Kidney epithelial cell (primary cell): Measurements from ENCODE around the gene AOPEP. TPM values are rescaled to one million over a fixed set of nuclear protein-coding genes. Genes with fewer than 3 reads are reported as not detected.

Experiments
- DNase-seq: peaks from one replicate; pipeline ENCODE4 v3.0.0-alpha.2; 2010; ENCODE audit warnings: low read depth
- H3K27me3 ChIP-seq: 2 replicates; pipeline ENCODE4 v1.6.0; 2011; ENCODE audit warnings: low read length; ENCODE audit not compliant: control insufficient read depth, insufficient read depth
- H3K36me3 ChIP-seq: 2 replicates; pipeline ENCODE4 v1.5.1; 2011; ENCODE audit warnings: low read length; ENCODE audit not compliant: control insufficient read depth, insufficient read depth
- H3K4me3 ChIP-seq: 2 replicates; pipeline ENCODE4 v1.5.1; 2011; ENCODE audit warnings: low read depth, mild to moderate bottlenecking, control low read depth, low read length
- total RNA-seq: library from RNA; depleted of rRNA; stranded (reverse); fragments of >200 nt; gene quantifications from 2 replicates; pipeline ENCODE4 v1.2.3, GENCODE V29; 2015
- TF ChIP-seq, protein P1 (sequence below): IDR thresholded peaks from 2 replicates; pipeline ENCODE4 v1.5.1; 2011; ENCODE audit warnings: mild to moderate bottlenecking, moderate library complexity, low read length, control low read depth, inconsistent platforms; ENCODE audit not compliant: insufficient read depth, poor library complexity, severe bottlenecking

The AOPEP gene
- total RNA-seq, 1 donor from 2014 or later: 17.4 TPM

DNA sequence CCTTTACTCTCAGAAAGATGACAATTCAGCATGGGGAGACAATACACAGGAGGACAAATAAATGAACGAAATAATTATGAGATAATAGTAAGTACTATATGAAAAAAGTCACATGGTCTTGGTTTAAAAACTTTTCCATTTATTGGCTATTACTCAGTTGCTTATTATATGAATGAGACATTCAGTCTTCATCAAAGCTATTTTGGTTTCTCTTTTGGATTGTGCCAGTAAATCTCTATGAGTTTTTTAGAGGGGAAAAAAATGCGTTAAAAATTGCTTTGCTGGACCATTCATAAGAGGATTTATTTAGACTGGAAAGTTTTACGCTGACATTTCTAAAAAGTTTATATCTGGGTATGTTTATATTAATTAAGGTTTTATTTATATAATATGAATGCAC lies 137.7 kb downstream of the AOPEP start:
- DNase-seq: no peak
- TF ChIP-seq, protein P1, sequence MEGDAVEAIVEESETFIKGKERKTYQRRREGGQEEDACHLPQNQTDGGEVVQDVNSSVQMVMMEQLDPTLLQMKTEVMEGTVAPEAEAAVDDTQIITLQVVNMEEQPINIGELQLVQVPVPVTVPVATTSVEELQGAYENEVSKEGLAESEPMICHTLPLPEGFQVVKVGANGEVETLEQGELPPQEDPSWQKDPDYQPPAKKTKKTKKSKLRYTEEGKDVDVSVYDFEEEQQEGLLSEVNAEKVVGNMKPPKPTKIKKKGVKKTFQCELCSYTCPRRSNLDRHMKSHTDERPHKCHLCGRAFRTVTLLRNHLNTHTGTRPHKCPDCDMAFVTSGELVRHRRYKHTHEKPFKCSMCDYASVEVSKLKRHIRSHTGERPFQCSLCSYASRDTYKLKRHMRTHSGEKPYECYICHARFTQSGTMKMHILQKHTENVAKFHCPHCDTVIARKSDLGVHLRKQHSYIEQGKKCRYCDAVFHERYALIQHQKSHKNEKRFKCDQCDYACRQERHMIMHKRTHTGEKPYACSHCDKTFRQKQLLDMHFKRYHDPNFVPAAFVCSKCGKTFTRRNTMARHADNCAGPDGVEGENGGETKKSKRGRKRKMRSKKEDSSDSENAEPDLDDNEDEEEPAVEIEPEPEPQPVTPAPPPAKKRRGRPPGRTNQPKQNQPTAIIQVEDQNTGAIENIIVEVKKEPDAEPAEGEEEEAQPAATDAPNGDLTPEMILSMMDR: no peak
- Histone ChIP-seq H3K36me3 (no peaks in the 10 kb centered on the region), H3K27me3 (no peaks in the 10 kb centered on the region), H3K4me3 (no peak overlapping the region)

DNA sequence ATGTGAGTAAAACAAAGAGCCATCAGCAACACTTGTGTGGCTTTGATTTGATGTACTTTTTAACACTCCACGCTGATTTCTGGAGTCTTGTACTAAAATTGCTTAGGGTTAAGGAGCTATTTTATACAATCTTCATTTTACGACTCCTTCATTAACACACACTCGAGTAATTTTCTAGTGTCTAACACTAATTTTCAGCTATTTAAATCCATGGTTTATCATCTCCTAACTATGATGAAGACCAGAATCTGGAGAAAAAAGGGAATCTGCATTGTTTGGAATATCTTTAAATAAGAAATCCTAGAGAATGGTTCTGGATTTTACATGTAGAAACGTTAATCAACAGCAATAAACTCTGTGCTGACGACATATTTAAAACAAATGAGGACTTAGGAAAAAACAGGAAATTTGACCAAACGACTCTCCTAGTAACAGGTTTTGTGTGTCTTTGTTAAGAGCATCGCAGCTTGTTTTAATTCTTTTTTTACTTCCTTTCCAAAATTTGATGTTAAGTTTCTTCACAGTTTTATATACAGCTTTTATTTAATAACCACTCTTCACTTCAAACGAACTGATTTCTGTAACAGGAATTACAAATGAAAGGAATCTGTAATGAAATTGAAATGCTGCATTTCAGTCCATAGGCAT lies 138.5 kb downstream of the AOPEP start:
- TF ChIP-seq, protein P1: no peak
- Histone ChIP-seq H3K27me3 (no peaks in the 10 kb centered on the region), H3K36me3 (no peaks in the 10 kb centered on the region), H3K4me3 (no peak overlapping the region)
- DNase-seq: no peak

DNA sequence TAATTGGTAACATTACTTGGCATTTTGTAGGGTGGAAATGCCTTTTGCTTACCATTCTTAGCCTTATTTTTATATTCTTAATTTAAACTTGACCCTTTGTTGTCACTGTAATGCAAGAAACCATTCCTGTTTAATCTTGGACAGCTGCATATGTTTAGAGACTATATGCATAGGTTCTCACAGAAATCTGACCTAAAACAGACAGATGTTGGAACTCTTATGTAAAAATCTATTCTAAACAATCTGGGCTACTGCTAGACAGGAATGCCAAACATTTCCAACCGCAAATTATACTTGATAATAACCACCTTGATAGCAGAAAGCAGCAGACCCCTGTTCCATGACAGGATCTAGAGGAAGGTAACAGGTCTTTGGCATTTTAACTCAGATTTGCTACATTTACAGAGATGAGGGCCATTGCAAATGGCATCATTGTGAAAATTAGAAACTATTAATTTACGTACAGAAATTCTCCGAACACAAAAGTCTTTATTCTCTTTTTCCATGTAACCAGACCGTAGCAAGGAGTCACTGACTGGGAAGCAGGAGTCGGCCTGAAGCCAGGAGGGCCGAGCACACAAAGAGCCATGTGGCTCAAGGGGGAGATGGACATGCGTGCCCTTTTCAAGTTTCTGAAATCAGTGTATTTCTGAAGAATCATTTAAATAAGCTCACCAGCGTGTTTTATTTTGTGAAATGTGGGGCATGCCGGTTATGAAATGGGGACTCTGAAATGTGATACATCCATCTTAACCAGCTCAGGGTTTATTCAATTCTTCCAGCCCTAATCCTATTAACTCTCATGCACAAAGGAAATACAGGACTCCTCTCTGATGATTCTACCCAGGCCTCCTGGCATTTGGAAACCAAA lies 139.3 kb downstream of the AOPEP start:
- Histone ChIP-seq H3K36me3 (no peaks in the 10 kb centered on the region), H3K27me3 (no peaks in the 10 kb centered on the region), H3K4me3 (no peak overlapping the region)
- TF ChIP-seq, protein P1: no peak
- DNase-seq: no peak

DNA sequence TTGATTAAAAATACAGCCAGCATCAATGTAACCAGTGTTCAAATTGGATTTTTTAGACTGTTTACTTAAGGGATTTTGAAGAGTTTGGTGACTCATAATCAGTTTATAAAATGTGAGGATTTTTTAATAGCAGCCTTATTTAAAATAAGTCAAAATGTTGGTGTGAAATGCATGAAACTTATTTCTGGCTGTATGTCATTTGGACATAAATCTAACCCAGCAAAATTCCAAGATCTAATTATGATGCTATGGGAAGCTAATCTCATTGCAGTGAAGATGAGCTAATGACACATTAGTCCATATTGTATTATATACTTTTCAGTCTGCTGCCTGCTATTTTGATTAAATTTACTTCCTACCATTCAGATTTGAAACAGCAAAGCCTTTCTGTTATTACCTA lies 140.3 kb downstream of the AOPEP start:
- H3K4me3 ChIP-seq: no peak overlapping the region
- TF ChIP-seq, protein P1: no peak
- no peaks in the 10 kb centered on the region for H3K36me3 ChIP-seq
- no peaks in the 10 kb centered on the region for H3K27me3 ChIP-seq
- no peak for DNase-seq

DNA sequence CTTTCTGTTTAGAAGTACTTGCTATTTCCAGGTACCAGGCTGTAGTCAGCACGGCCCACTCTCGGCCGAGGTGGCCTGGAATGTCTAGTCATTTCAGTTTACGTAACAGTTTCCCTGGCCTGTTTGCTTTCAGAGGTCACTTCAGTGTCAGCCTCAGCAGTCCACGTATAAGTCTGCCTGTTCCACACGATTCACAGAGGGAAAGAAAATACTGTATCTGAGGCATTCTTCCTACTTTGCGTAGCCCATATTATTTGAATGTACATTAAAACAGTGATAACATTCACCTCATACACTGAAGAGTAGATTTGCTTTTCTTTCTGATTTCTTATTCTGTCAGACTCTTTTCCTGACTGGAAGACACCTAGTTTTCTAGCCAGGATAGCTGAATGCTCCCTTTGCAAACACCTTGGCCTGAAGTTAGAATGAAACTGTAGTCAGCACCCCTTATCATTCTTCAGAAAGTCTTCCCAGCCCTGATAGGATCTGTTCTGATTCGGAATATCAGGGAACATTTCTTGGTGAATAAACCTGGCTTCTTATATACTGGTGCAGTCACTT lies 140.9 kb downstream of the AOPEP start:
- Histone ChIP-seq H3K4me3 (no peak overlapping the region), H3K36me3 (no peaks in the 10 kb centered on the region), H3K27me3 (no peaks in the 10 kb centered on the region)
- TF ChIP-seq, protein P1: no peak
- DNase-seq: no peak
